Ovary (tissue), 9 donors: ENCODE data around the gene COX4I2. TPM values are rescaled to one million over a fixed set of nuclear protein-coding genes. Genes with fewer than 3 reads are reported as not detected.

Source experiments
- DNase-seq, 5 donors: peaks; one replicate each; pipeline ENCODE4 v3.0.0-alpha.2; 2019 to 2020
- H3K27ac ChIP-seq, 2 donors: fragments of 200-600 bp; one replicate each; pipeline versions ENCODE4 v1.5.1 to v1.8.0; 2019 to 2022
- H3K27me3 ChIP-seq: fragments of 200-600 bp; one replicate; pipeline ENCODE4 v1.8.0; 2022
- H3K36me3 ChIP-seq: fragments of 200-600 bp; sonication (generic); one replicate; pipeline ENCODE4 v1.5.1; 2019
- H3K4me1 ChIP-seq: one replicate; pipeline ENCODE4 v1.8.1; 2013; ENCODE audit warnings: mild to moderate bottlenecking, moderate library complexity; ENCODE audit not compliant: insufficient read depth
- H3K4me3 ChIP-seq: fragments of 200-600 bp; sonication (generic); one replicate; pipeline ENCODE4 v1.5.1; 2017
- H3K9me3 ChIP-seq, 2 donors: fragments of 200-600 bp in 1 of 2; sonication (generic) in 1 of 2; one replicate each; pipeline versions ENCODE4 v1.5.1 to v1.8.1; 2013 to 2019; ENCODE audit warnings: mild to moderate bottlenecking in 1 of 2, moderate library complexity in 1 of 2
- CTCF ChIP-seq, 3 donors: fragments of 450-650 bp in 2 of 3; fragments of 200-600 bp in 1 of 3; IDR thresholded peaks; one replicate each; pipeline versions ENCODE4 v1.5.1 to v1.8.0; 2016 to 2022; ENCODE audit warnings: antibody characterized with exemption in 3 of 3, mild to moderate bottlenecking in 1 of 3
- EP300 ChIP-seq: sonication (generic); formaldehyde crosslinking; IDR thresholded peaks from one replicate; pipeline ENCODE4 v1.6.1; 2017; ENCODE audit warnings: antibody characterized with exemption
- POLR2A ChIP-seq: fragments of 450-650 bp; IDR thresholded peaks from one replicate; pipeline ENCODE4 v1.6.1; 2017; ENCODE audit warnings: antibody characterized with exemption, mild to moderate bottlenecking, moderate library complexity
- WGBS, 3 donors: extraction: QIAGEN DNeasy Blood & Tissue Kit in 1 of 3; methylation state at CpG; one replicate each; pipeline versions ENCODE4 v1.1.5 to v1.1.7; 2013 to 2017; 5-methylcytosine and 5-hydroxymethylcytosine counted together
- intact Hi-C, 4 donors: fragments of 100-400 bp; cut with DNase I; formaldehyde crosslinking; loops; one replicate each; pipeline versions ENCODE4 v1.11.0 to v1.15.1; 2022 to 2023
- polyA plus RNA-seq, 2 donors: library from polyadenylated mRNA; stranded (reverse); fragments of 200-250 nt in 1 of 2; fragments of 350-450 nt in 1 of 2; fragmentation: Illumina TruSeq in 1 of 2; extraction: RNeasy Lipid Tissue Mini Kit (QIAGEN cat#74804) in 1 of 2; gene quantifications; one replicate each; pipeline ENCODE4 v1.2.3, GENCODE V29; 2013 to 2014
- total RNA-seq, 7 donors: library from RNA; depleted of rRNA in 2 of 7; stranded (reverse); fragments of >200 nt in 2 of 7; fragmentation: NEBNext Ultra II Directional in 3 of 7; extraction: Animal tissue kit (Norgen Biotek cat#: 25700) in 3 of 7; gene quantifications; one replicate each; pipeline versions ENCODE4 v1.1.0 to v1.2.4, GENCODE V29; 2016 to 2023
- donor health status: DM: no; HTN: no; CAD: no; lungs with moderate emphysema.
- donor health status: DM: no; HTN: no; CAD: no.
- donor health status: Bipolar disorder and iron deficiency.
- donor health status: DM: yes; HTN: yes; CAD: no.
- donor health status: DM: no; HTN: no; CAD: no.
- donor health status: DM: yes; HTN: yes; CAD: no.

Gene COX4I2
- total and polyA plus RNA-seq, 9 donors = 1.1 to 6.6 (median 2.4) TPM; not detected in 1

- intact Hi-C loops = no loop called here
- 41 to 54% (median 51%) methylated on average over 5 of the region's 5 CpGs for WGBS, 3 donors
- H3K4me1 ChIP-seq = no peaks in the 10 kb centered on the region
- DNase-seq = no peak
- H3K9me3 ChIP-seq = no peaks in the 10 kb centered on the region
- TF ChIP-seq POLR2A = no peak
- no peak for TF ChIP-seq EP300
- no peak for TF ChIP-seq CTCF (IDR thresholded peaks at IDR 0.05)
- H3K36me3 ChIP-seq = no peaks in the 10 kb centered on the region
- no peaks in the 10 kb centered on the region for H3K27me3 ChIP-seq
- H3K4me3 ChIP-seq = no peak overlapping the region
- H3K27ac ChIP-seq = no peak overlapping the region
Measured at GRCh38 chr20:31654534-31654933, 16.8 kb downstream of the COX4I2 start.

- Histone ChIP-seq H3K4me3 (peak overlapping the region; percentile 33), H3K4me1 (peaks cover 5% of the 10 kb centered on the region), H3K9me3 (no peaks in the 10 kb centered on the region), H3K27me3 (no peaks in the 10 kb centered on the region), H3K36me3 (no peaks in the 10 kb centered on the region), H3K27ac (peak overlapping the region in 1 of 2 donors; percentile 3)
- intact Hi-C loops = loop anchor here (1.0 to 2.0 kb wide), 3 partner anchors 61 to 63 kb away; partner anchors contain the start of gene BCL2L1 (in 2 of the 4)
- no peak for TF ChIP-seq EP300
- TF ChIP-seq CTCF (IDR thresholded peaks at IDR 0.05) = peak; percentile 55 to 83 (median 66)
- DNase-seq = peak; percentile 81 to 90 (median 87)
- 5 to 7% (median 6%) methylated on average over 24 to 31 of the region's 31 CpGs for WGBS, 3 donors
Measured at GRCh38 chr20:31661625-31662371, 24.1 kb downstream of the COX4I2 start.

- no peaks in the 10 kb centered on the region for H3K36me3 ChIP-seq
- DNase-seq = no peak
- intact Hi-C loops = loop anchor here in 2 of 4 donors (1.0 to 2.0 kb wide), 2 partner anchors 60 to 61 kb away; partner anchors contain the start of gene BCL2L1 (in 1 of the 2)
- H3K27me3 ChIP-seq = no peaks in the 10 kb centered on the region
- H3K4me1 ChIP-seq = peaks cover 8% of the 10 kb centered on the region
- H3K4me3 ChIP-seq = no peak overlapping the region
- no peaks in the 10 kb centered on the region for H3K9me3 ChIP-seq
- peak overlapping the region in 1 of 2 donors; percentile 3 for H3K27ac ChIP-seq
- TF ChIP-seq EP300 = no peak
- no peak for TF ChIP-seq POLR2A
- no peak for TF ChIP-seq CTCF (IDR thresholded peaks at IDR 0.05)
- 60 to 67% (median 67%) methylated on average over 6 of the region's 6 CpGs for WGBS, 3 donors
Measured at GRCh38 chr20:31662372-31662854, 24.7 kb downstream of the COX4I2 start.

DNA sequence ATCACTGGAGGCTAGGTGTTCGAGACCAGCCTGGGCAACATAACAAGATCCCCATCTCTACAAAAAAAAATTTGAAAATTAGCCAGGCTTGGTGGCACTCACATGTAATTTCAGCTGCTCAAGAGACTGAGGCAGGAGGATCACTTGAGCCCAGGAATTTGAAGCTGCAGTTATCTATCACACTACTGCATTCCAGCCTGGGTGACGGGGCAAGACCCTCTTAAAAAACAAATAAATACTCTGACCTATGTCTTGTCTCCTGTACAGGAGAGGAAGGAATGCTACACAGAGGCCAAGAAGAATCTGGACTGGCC, 25.8 kb downstream of the COX4I2 start:
- Histone ChIP-seq H3K9me3 (no peaks in the 10 kb centered on the region), H3K27ac (no peak overlapping the region), H3K4me3 (no peak overlapping the region), H3K36me3 (no peaks in the 10 kb centered on the region), H3K4me1 (peaks cover 11% of the 10 kb centered on the region), H3K27me3 (no peaks in the 10 kb centered on the region)
- TF ChIP-seq POLR2A (no peak), EP300 (no peak), CTCF (IDR thresholded peaks at IDR 0.05) (no peak)
- no peak for DNase-seq
- intact Hi-C loops = loop anchor here in 1 of 4 donors (2.0 kb wide), 1 partner anchor 59 kb away; the partner anchor contains the start of gene BCL2L1
- 78 to 81% (median 80%) methylated on average over 2 of the region's 2 CpGs for WGBS, 3 donors
